Forelimb muscle (tissue), 1 donor: ENCODE results near the gene LRRC40. TPM values are rescaled to one million over a fixed set of nuclear protein-coding genes. Genes with fewer than 3 reads are reported as not detected.
A peak's percentile ranks its signal among the peaks of the same experiment; 100 is the strongest.
"Not testable (repeated sequence)": the region's sequence is repeated elsewhere in the genome, so short reads cannot be mapped to it uniquely, and the experiment has no call there.

Source experiments
- DNase-seq: peaks from one replicate; pipeline ENCODE4 v3.0.0-alpha.2; 2013; ENCODE audit warnings: low read depth
- polyA plus RNA-seq: library from polyadenylated mRNA; unstranded; fragments of 120-200 nt; gene quantifications from one replicate; pipeline ENCODE4 v1.2.1, GENCODE V29; 2013; ENCODE audit not compliant: insufficient read length

The LRRC40 gene
- polyA plus RNA-seq, 1 donor = 15.5 TPM

- no peak for DNase-seq
These were observed 3.1 kb downstream of the LRRC40 start for GRCh38 chr1:70202173-70202758.

GRCh38 chr1:70200065-70200464 is 5.3 kb downstream of the LRRC40 start:
- DNase-seq = no peak

- no peak for DNase-seq
These were observed 9.0 kb downstream of the LRRC40 start for GRCh38 chr1:70196333-70196732.

DNA sequence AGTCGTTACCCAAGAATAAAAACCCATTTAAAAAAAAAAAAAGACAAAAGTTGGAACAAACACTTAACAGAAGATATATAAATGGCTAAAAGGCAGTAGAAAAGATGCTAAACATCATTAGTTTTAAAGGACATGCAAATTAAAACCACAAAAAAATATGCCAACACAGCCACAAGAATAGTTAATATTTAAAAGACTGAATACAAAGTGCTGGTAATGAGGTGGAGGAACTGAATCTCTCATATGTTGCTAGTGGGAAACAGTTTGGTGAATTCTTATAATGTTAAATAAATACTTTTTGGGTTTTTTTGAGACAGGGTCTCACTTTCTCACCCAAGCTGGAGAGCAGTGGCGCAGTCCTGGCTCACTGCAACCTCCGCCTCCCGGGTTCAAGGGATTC is 10.0 kb downstream of the LRRC40 start:
- DNase-seq = no peak

DNA sequence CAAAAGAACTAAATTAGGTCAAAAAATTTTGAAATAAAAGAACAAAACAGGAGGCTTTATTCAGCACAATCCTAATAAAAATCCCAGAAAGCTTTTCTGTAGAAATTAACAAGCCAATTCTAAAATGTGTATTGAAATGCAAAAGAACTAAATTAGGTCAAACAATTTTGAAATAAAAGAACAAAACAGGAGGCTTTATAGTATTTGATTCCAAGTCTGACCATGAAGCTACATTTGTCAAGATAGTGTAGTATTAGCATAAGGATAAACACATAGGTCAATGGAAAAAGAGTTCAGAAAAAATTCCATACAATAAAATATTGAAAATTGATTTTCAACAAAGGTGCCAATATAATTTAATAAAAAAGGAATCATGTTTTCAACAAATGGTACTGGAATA is 10.8 kb downstream of the LRRC40 start:
- DNase-seq = no peak

- DNase-seq = not testable (repeated sequence)
These were observed 12.9 kb downstream of the LRRC40 start for GRCh38 chr1:70192446-70192845.

- no peak for DNase-seq
These were observed 15.2 kb downstream of the LRRC40 start for GRCh38 chr1:70190180-70190579.

DNA sequence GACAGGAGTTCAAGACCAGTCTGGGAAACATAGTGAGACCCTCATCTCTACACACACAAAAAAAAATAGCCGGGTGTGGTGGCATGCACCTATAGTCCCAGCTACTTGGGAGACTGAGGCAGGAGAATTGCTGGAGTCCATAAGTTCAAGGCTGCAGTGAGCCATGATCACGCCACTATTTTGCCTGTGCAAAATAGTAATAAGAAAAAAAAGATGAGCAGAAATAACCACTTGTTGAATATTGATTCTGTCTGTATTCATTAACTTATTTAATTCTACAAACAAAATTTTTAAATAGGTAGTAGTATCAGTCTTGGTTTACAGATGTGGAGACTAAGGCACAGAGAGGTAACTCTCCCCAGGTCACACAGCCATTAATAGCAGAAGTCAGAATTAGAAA is 16.9 kb downstream of the LRRC40 start:
- DNase-seq = no peak

DNA sequence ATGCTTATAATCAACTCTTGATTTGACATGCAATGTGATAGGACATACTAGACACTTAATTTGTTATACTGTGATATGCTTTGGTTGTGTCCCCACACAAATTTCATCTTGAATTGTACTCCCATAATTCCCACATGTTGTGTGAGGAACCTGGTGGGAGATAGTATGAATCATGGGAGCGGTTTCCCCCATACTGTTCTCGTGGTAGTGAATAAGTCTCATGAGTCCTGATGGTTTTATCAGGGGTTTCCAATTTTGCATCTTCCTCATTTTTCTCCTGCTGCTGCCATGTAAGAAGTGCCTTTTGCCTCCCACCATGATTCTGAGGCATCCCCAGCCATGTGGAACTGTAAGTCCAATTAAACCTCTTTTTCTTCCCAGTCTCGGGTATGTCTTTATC is 20.2 kb downstream of the LRRC40 start:
- DNase-seq = not testable (repeated sequence)

- DNase-seq = no peak
These were observed 33.9 kb downstream of the LRRC40 start for GRCh38 chr1:70171512-70171911.

DNA sequence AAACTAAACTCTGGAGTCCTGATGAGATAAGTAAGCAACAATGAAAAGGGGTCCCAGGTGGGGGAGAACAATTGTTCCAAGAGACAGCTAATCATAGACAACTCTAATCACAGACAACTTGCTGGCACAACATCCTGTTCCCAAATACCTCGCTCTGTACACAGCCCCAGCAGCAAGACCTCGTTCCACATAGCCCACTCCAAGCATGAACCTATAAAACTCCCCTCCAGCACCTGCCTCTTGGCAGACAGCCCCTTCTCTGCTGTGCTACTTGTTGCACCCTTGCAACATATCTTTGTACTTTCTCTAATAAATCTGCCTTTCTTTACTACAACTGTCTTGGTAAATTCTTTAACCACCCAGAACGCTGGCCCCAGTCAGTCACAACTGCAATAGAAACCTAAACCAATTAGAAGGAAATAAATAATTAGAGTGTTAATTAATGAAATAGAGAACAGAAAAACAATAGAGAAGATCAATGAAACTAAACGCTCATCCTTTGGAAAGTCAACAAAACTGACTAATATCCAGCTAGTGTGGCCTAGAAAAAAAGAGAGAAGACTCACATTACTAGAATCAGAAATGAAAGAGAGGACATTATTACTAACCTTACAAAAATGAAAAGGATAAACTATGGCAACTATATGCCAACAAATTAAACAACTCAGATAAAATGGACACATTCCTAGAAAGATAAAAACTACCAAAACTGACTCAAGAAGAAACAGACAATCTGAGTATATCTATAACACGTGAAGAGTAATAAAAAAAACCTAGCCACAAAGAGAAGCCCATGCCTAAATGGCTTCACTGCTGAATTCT is 36.1 kb downstream of the LRRC40 start:
- DNase-seq = no peak

- DNase-seq = no peak
These were observed 37.1 kb downstream of the LRRC40 start for GRCh38 chr1:70168283-70168682.

- DNase-seq = no peak
These were observed 41.0 kb downstream of the LRRC40 start for GRCh38 chr1:70164350-70164749.

DNA sequence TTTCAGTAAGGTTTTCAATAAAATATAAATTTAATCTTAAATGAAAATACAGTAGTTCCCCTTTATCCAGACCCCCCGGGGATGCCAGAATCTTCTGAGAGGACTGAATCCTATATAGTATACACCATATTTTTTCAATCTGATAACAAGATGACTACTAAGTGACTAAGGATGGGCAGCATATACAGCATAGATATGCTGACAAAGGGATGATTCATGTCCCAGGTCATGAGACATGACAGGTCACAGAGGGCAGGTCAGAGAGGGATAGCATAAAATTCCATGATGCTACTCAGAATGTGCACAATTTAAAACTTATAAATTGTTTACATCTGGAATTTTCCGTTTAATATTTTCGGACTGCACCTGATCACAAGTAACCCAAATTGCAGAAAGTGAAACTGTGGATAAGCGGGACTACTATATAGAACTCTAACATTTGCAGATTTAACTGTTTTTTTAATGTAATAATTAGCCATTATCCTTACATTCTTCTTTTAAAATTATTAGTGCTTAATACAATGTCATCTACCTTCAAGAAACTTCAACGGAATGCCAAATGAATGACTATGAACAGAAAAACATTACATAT is 48.8 kb downstream of the LRRC40 start:
- no peak for DNase-seq

- DNase-seq = no peak
These were observed 51.6 kb downstream of the LRRC40 start for GRCh38 chr1:70153739-70154138.

DNA sequence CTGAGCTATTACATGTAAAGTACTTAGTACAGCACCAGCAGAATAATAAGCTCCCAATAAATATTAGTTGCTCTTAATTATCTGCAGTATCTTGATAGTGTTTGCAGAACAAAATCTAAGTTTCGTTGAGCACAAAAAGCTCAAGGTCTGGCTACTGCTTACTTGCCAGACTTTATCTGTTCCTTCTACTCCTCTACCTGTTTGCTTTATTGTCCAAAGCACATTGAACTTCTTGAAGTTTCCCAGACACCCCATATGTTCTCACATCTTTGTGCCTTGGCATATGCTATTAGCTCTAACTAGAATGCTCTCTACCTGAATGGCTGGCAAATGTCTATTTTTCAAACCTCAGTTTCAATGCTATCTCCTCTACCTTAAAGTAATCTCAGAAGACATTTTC is 54.9 kb downstream of the LRRC40 start:
- no peak for DNase-seq

- no peak for DNase-seq
These were observed 58.9 kb downstream of the LRRC40 start for GRCh38 chr1:70146488-70146887.

GRCh38 chr1:70143048-70143659 is 62.2 kb downstream of the LRRC40 start:
- DNase-seq = peak; percentile 46

DNA sequence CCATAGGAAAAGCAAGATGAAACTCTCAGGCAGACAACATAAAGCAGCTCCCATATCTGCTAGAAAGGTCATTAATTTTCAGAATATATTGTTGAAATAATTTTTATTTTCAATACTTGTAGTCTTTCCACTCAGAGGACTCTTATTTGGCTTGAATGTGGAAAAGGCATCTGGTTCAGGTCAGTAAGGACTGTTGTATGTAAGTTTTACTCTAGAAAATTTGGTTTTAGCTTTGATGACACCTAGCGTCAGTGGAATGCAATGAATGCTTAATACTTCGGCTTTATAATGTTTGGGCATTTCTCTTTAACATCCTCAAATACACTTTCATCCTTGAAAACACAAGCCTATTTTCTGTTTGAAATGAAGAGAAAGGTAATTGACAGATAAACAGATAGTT is 63.3 kb downstream of the LRRC40 start:
- DNase-seq = peak; percentile 67

DNA sequence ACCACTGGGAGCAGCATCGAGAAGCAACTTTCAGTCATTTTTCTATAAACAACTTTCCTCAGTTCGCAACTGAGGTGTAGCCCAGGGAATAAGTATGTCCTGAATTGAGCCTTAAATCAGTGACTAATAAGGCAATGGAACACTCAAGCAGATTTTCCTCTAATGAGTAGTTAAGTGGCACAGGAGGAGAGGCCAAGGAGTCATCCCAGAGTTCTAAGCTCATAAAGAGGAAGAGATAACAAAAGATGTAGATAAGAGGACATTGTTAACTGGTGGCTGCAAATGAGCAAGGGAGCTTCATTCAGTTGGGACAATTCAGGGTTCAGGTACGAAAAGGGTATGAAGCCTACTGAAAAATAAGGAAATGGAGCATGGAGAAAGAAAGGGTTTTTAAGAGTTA is 64.5 kb downstream of the LRRC40 start:
- DNase-seq = no peak

GRCh38 chr1:70140343-70140742 is 65.0 kb downstream of the LRRC40 start:
- DNase-seq = peak; percentile 93

DNA sequence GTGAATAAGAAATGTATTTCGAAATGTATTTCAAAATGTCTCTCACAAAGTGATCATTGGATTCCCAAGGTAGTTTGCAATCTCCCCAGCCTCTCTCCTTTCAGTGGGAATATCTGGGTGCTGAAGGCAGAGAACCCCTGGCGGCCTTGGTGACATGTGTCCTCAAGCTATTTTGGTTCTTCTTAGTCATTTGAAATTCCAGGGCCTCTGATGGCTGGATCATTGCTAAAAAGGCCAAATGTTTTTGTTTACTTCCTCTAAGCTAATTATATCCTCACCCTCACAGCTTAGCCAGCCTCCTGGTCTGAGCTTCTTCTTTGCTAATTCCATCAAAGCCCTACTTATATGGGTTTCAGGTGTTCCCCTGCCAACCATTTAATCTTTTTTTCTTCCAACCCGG is 71.2 kb downstream of the LRRC40 start:
- no peak for DNase-seq

GRCh38 chr1:70117046-70117445 is 88.3 kb downstream of the LRRC40 start:
- no peak for DNase-seq
